HG02798 (cell line): ENCODE measurements around the gene ULK1.
"Not testable (repeated sequence)": the region's sequence is repeated elsewhere in the genome, so short reads cannot be mapped to it uniquely, and the experiment has no call there.

Source experiments
- ATAC-seq: cut with Tn5 transposase; IDR thresholded peaks from one replicate; pipeline ENCODE4 v1.9.1; 2021; ENCODE audit warnings: mild to moderate bottlenecking; ENCODE audit not compliant: unreplicated experiment, poor library complexity

Gene ULK1

DNA sequence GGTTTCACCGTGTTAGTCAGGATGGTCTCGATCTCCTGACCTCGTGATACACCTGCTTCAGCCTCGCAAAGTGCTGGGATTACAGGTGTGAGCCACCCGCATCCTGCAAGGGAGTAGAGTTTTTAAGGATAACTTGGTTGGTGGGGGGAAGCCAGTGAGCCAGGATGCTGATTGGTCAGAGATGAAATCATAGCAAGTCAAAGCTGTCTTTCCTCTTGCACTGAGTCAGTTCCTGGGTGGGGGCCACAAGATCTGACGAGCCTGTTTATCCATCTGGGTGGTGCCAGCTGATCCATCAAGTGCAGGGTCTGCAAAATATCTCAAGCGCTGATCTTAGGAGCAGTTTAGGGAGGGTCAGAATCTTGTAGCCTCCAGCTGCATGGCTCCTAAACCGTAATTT is 9.3 kb upstream of the ULK1 start:
- not testable (repeated sequence) for ATAC-seq

- no peak for ATAC-seq
Measured at GRCh38 chr12:131885543-131886057, 8.8 kb upstream of the ULK1 start.

- ATAC-seq: not testable (repeated sequence)
Measured at GRCh38 chr12:131891722-131892121, 2.7 kb upstream of the ULK1 start.

DNA sequence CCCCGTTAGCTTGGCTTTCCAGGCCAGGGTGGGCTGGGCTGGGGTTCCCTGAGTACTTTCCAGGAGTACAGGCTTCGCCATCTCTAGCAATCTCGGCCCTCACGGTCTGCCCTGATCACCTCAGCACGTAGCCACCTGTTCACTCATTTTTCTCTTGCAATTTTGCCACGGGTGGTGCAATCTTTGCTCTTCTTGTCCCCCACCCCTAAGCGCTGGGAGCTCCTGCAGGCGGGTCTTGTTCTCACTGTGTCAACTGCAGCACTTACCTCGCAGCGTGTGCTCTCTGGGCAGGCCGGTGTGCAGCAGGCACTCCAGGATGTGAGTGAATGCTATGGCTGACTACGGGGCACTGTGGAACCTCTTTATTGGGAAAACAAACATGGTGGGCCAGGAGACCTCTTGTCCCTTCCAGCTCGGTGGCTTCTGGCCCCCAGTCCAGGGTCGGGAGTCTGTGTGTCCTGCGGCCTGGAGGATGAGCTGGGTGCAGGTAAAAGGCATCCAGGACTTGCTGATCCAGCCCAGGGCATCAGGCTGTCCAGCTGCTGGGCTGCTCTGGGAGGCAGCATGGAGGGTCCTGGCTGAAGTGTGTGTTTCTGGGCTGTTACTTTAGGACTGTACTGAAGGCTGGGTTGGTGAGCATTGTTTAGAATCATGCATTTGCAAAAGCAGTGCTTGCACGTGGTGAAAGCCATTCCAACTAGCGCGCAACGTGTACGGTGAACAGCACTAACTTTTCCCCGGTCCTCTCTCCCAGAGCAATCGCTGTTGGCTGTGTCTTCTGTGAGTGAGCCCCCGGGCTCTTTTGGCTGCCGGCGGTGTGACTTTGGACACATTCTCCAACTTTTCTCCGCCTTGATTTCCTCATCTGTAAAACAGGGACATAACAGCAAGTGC is 1.5 kb upstream of the ULK1 start:
- ATAC-seq: no peak

- no peak for ATAC-seq
Measured at GRCh38 chr12:131893605-131894312, 663 bp upstream of the ULK1 start.

DNA sequence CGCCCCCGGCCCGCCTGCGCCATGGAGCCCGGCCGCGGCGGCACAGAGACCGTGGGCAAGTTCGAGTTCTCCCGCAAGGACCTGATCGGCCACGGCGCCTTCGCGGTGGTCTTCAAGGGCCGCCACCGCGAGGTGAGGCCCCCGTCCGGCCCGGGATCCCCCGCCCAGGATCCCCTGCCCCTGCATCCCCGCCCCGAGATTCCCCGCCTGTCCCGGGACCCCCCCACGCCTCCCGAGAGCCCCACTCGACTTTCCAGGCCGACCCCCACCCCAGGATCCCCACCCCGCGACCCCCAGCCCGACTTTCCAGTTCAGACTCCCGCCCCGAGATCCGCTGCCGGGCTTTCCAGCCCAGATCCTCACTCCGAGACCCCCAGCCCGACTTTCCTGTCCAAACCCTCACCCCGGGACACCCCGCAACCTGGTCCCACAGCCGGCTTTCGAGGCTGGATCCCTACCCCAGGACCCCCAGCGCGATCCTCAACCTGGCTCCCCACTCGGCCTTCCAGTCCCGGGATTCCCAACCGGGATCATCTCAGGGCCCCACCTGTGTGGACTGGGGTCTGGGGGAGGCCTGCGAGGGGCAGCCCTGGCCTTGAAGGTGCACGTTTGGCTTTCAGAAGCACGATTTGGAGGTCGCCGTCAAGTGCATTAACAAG is 688 bp downstream of the ULK1 start:
- ATAC-seq: no peak

DNA sequence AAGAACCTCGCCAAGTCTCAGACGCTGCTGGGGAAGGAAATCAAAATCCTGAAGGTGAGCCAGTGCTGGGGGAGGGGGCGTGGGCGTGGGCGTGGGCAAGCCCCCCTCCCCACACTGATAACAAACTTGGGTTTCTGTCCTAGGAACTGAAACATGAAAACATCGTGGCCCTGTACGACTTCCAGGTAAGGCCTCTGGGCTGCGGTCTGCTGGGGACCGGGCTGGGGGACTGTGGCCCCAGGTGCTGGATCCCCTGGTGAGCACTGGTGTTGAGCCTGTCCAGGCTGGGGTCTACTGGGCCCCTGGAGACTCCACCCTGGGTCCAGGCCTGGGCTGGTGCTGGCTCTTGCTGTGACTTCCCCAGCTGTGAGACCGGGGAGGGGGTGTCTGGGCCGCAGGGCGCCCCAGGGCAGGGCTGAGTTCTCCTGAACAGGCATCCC is 1.2 kb downstream of the ULK1 start:
- peak; percentile 1 for ATAC-seq

DNA sequence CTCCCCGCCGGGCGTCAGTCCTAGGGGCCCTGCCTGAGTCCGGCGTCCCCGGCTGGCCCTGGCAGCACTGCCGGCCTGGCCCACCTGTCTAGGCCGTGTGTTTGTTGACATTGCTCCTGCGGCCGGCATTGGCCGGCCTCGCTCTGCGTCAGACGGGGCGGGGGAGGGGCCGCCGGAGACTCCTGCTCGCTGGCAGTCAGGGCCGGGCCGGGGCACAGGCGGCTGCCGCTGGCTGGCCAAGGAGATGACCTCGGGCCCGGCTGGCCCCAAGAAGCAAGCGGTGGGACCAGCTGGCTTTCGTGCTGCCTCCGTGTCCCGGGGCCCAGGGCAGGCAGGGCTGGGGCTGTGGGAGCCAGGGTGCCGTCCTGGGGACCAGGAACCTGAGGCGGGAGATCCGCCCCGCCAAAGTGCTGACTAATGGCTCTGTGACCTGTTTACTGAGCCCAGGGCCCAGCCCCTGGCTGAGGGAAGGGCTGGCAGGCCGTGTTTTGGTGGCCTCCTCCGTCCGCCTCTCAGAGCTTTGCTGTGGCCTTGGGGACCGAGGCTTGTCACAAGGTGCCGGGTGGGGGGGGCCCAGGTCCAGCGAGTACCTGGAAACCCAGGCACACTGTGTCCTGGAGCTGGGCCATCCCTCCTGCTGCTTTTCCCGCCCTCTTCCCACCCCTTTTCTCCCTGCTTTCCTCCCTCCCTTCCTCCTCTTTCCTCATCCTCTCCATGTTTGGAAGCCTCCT is 1.8 kb downstream of the ULK1 start:
- ATAC-seq: peak; percentile 63

GRCh38 chr12:131896811-131897270 is 2.4 kb downstream of the ULK1 start:
- ATAC-seq: no peak

DNA sequence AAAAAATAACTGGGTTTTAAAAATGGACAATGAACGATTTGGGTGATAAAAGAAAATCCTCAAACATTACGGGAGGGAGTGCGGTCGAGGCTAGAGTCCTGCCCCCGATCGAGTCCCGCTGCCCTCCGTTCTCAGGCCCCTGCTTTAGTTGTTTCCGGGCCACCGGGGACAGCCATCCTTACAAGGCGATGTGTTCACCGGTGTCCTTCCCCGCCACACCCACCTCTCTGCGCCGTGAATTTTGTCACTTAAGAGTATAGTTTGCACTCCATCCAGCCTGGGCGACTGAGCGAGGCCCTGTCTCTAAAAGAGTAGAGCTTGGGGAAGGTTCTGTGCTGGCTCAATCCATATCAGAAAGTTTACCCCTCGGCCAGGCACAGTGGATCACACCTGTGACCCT is 2.9 kb downstream of the ULK1 start:
- ATAC-seq: no peak

DNA sequence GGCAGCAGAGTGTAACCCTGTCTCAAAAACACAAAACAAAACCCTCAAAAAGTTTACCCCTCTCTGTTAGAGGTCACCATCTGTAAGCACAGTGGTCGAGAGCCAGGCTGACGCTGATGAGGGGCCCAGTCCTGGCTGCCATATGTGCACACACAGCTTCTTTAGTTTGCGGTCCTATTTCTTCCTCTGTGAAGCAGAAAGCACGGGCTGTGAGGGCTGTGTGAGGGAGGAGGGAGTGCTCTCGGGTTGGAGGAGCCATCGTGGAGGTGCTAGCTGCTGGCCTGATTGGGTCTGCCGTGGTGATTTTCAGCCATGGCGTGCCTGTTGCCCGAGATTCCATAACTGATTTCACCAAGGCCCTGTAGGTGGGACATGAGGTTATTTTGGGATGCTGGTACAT is 3.5 kb downstream of the ULK1 start:
- no peak for ATAC-seq

DNA sequence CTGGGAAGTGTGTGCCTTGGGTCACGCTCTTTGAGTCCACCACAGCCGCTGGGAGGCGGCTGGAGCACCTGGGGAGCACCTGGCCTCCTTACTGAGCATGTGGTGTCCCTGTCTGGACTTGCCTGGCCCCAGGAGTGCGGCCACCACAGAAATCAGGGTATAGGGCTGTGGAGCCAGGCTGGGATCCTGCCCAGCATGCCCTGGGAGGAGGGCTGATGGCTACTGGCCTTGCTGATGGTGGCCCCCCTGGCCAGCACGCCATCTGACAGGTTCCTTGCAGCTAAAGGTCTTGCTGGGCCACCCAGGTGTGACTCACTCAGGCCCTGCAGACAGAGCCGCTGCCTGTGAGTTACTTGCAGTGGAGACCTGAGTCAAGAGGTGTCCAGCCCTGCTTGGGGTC is 6.0 kb downstream of the ULK1 start:
- no peak for ATAC-seq

- ATAC-seq: no peak
Measured at GRCh38 chr12:131901431-131902331, 7.3 kb downstream of the ULK1 start.

GRCh38 chr12:131902332-131903241 is 8.2 kb downstream of the ULK1 start:
- ATAC-seq: no peak

GRCh38 chr12:131903270-131904255 is 9.1 kb downstream of the ULK1 start:
- ATAC-seq: no peak

GRCh38 chr12:131904346-131904745 is 9.9 kb downstream of the ULK1 start:
- ATAC-seq: no peak

- ATAC-seq: no peak
Measured at GRCh38 chr12:131905081-131905629, 10.7 kb downstream of the ULK1 start.
